GM13976 (cell line): ENCODE measurements around the gene KRT80.

Experiments
- DNase-seq: peaks from one replicate; pipeline ENCODE4 v3.0.0; 2012; ENCODE audit warnings: low spot score
- in situ Hi-C: fragments of 300-500 bp; cut with MboI; formaldehyde crosslinking; loops from one replicate; pipeline ENCODE4 v1.12.0; 2022; ENCODE audit warnings: low sequenced_read_pairs, mixed read lengths, inconsistent platforms; ENCODE audit not compliant: unreplicated experiment
- TF ChIP-seq, protein P1 (sequence below): IDR thresholded peaks from 2 replicates; pipeline ENCODE4 v1.5.1; 2012; ENCODE audit warnings: borderline replicate concordance, mild to moderate bottlenecking; ENCODE audit not compliant: insufficient read depth; ENCODE audit errors: extremely low read depth, missing control alignments, control extremely low read depth

KRT80 gene

DNA sequence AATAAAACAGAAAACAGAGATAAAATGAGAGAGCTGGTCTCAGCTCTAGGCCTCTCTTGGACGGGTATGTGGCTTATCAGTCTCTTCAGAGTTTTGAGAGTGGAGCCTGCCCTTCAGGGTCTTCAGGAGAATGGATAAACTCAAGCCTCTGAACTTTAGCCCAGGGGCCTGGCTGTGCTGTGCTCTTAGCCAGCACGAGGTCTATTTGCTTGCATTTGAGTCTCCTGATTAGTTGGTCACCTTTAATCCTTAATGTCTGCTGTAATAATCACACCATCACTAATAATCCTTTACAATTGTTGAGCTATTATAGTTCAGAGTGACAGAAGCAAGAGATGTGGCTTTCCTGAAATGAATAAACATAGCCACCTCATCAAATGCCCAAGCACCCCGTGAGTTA lies 24.3 kb downstream of the KRT80 start:
- no peak for DNase-seq
- in situ Hi-C loops, result no loop called here
- TF ChIP-seq, protein P1, sequence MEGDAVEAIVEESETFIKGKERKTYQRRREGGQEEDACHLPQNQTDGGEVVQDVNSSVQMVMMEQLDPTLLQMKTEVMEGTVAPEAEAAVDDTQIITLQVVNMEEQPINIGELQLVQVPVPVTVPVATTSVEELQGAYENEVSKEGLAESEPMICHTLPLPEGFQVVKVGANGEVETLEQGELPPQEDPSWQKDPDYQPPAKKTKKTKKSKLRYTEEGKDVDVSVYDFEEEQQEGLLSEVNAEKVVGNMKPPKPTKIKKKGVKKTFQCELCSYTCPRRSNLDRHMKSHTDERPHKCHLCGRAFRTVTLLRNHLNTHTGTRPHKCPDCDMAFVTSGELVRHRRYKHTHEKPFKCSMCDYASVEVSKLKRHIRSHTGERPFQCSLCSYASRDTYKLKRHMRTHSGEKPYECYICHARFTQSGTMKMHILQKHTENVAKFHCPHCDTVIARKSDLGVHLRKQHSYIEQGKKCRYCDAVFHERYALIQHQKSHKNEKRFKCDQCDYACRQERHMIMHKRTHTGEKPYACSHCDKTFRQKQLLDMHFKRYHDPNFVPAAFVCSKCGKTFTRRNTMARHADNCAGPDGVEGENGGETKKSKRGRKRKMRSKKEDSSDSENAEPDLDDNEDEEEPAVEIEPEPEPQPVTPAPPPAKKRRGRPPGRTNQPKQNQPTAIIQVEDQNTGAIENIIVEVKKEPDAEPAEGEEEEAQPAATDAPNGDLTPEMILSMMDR, result no peak

DNA sequence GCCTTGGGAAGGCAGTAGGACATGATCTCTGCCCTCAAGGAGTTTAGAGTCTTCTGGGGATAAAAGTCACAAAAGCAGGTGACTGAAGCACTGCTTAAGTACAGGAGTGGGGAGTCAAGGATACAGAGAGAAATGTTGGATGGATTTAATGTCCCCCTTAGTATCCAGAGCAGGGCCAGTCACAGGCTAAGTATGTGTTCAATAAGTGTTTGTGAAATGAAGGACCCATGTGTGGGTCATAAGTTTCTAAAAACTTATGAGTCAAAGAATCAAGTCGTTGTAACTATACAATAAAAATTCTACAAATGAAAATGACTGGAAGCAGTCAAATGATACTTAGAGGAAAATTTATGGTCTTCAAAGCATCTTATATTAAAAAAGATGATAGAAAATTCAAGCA lies 25.1 kb downstream of the KRT80 start:
- in situ Hi-C loops, result no loop called here
- DNase-seq, result no peak
- TF ChIP-seq, protein P1, result no peak

DNA sequence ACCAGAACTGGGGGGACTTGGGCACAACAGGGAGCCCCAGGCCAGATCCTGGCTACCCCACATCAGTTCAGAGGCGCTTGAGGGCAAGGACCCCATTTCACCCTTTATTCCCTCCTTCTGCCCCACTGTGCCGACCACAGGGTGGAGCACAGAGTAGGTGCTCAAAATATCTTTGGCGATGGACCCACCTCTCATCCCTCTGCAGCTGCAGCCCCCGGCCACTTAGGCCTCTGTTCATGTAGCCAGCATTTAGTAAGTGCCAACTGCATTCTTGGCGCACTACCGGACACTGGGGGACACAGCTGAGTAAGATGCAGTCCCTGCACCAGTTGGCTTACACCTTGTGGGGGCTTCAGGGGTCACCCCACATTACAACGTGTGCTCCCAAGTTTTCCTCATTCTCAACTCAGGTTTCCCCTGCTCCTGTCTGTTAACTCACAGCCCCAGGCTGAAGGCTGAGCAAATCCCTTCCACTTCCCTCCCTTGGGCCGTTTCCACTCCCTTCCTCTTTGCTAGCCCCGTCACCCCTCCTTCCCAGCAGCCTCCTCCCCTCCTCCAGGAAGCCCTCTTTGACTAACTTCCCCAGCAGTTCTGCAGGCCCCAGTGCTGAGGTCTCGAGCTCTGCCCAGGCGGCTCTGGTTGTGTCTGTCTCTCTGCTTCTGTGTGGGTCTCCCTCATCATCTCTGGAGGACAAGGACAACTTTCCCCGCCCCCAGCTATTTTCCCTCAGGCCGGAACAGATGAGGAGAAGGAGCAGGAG lies 26.5 kb downstream of the KRT80 start:
- TF ChIP-seq, protein P1, result no peak
- no peak for DNase-seq
- in situ Hi-C loops, result no loop called here

DNA sequence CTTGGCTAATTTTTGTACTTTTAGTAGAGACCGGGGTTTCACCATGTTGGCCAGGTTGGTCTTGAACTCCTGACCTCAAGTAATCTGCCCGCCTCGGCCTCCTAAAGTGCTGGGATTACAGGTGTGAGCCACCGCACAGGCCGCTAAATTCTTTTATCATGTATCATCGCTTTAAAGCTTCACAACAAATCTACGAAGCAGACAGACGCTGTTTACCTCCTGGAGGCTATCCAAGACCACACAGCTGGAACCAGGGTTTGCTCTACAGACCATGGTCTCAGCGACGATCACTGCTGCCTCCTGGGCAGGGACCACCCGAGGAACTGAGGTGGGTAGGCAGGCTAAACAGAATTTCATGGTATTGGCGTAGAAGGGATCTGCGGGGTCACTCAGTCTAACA lies 27.2 kb downstream of the KRT80 start:
- in situ Hi-C loops, result no loop called here
- no peak for DNase-seq
- TF ChIP-seq, protein P1, result no peak

DNA sequence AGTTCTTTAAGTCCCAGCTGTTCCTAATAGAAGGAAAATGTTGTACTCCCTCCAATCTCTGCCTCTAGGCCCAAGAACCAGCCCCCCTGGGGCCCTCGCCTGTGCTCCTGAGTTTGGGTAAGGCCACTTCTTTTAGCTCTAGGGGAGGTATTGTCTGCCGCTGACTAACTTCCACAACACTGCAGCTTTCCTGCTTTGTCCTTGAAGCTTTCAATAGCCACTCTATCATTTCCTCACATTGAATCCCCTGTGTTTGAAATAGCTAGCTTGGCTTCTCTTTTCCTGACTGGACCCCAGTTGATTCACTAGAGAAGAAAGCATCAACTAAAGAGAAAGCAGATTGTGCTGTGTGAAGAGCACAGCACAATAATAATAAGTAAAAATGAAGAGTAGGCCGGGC lies 28.8 kb downstream of the KRT80 start:
- DNase-seq, result no peak
- in situ Hi-C loops, result no loop called here
- TF ChIP-seq, protein P1, result no peak

DNA sequence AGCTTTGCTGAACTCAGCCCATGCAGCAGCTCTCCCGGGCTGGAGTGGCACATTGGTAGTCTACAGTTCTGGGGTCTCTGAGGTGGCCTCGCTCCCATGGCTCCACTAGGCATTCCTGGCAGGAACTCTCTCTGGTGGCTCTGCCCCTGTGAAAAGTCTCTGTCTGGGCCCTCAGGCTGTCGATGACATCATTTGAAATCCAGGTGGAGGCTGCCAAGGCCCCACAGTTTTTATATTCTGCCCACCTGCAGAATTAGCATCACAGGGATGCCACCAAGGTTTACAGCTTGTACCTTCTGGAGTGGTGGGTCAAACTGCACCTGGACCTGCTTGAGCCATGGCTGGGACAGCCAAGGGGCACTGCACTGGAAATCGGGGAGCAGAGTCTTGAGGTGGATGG lies 31.6 kb downstream of the KRT80 start:
- TF ChIP-seq, protein P1, result no peak
- DNase-seq, result no peak
- in situ Hi-C loops, result no loop called here
